ENCODE data around the gene RHOG. TPM values are rescaled to one million over a fixed set of nuclear protein-coding genes. Genes with fewer than 3 reads are reported as not detected.

The RHOG gene
- total RNA-seq, 6 experiments from 2014 or later, result 57.8 to 72.3 (median 66.4) TPM

- TF ChIP-seq, protein P1, sequence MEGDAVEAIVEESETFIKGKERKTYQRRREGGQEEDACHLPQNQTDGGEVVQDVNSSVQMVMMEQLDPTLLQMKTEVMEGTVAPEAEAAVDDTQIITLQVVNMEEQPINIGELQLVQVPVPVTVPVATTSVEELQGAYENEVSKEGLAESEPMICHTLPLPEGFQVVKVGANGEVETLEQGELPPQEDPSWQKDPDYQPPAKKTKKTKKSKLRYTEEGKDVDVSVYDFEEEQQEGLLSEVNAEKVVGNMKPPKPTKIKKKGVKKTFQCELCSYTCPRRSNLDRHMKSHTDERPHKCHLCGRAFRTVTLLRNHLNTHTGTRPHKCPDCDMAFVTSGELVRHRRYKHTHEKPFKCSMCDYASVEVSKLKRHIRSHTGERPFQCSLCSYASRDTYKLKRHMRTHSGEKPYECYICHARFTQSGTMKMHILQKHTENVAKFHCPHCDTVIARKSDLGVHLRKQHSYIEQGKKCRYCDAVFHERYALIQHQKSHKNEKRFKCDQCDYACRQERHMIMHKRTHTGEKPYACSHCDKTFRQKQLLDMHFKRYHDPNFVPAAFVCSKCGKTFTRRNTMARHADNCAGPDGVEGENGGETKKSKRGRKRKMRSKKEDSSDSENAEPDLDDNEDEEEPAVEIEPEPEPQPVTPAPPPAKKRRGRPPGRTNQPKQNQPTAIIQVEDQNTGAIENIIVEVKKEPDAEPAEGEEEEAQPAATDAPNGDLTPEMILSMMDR (IDR thresholded peaks at IDR 0.05), result no peak
- Mint-ChIP-seq H3K36me3 (ENCODE audit: low read depth) (no peaks in the 10 kb centered on the region), H3K4me1 (ENCODE audit: low read depth) (peaks cover 37% of the 10 kb centered on the region), H3K9me3 (no peaks in the 10 kb centered on the region), H3K27me3 (ENCODE audit: insufficient read depth) (no peaks in the 10 kb centered on the region), H3K27ac (peak overlapping the region; percentile 74), H3K4me3 (peak overlapping the region; percentile 49)
- peak; percentile 89 for DNase-seq
These were observed 36.8 kb downstream of the RHOG start for GRCh38 chr11:3803726-3804495.

- Mint-ChIP-seq H3K27ac (peak overlapping the region; percentile 94), H3K36me3 (ENCODE audit: low read depth) (no peaks in the 10 kb centered on the region), H3K9me3 (no peaks in the 10 kb centered on the region), H3K27me3 (ENCODE audit: insufficient read depth) (no peaks in the 10 kb centered on the region; the same call in 1 of the 2 replicates), H3K4me3 (peak overlapping the region; percentile 52), H3K4me1 (ENCODE audit: low read depth) (peaks cover 32% of the 10 kb centered on the region)
- peak; percentile 73 for DNase-seq
- TF ChIP-seq, protein P1 (IDR thresholded peaks at IDR 0.05), result no peak
These were observed 38.6 kb downstream of the RHOG start for GRCh38 chr11:3802011-3802790.

- peaks cover 51% of the 10 kb centered on the region for H3K4me1 Mint-ChIP-seq (ENCODE audit: low read depth)
These were observed 40.9 kb downstream of the RHOG start for GRCh38 chr11:3799873-3800272.

DNA sequence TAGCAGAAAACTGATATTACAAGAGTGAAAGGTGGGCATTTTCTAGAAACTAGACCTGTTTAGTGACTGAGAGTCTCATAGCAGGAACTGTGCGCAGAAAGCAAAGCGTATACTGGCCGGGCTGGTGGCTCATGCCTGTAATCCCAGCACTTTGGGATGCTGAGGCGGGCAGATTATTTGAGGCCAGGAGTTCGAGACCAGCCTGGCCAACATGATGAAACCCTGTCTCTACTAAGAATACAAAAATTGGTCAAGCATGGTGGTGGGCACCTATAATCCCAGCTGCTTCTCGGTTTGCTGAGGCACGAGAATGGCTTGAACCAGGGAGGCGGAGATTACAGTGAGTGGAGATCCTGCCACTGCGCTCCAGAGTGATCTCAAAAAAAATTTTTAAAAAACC lies 41.6 kb downstream of the RHOG start:
- Mint-ChIP-seq H3K4me3 (no peak overlapping the region), H3K9me3 (no peaks in the 10 kb centered on the region), H3K27ac (peak overlapping the region; percentile 95), H3K36me3 (ENCODE audit: low read depth) (peaks cover 16% of the 10 kb centered on the region), H3K27me3 (ENCODE audit: insufficient read depth) (no peaks in the 10 kb centered on the region; the same call in 1 of the 2 replicates), H3K4me1 (ENCODE audit: low read depth) (peaks cover 48% of the 10 kb centered on the region)
- no peak for DNase-seq
- TF ChIP-seq, protein P1 (IDR thresholded peaks at IDR 0.05), result no peak

More at GRCh38 chr11:3799873-3800272, 40.9 kb downstream of the RHOG start:
- H3K4me3 Mint-ChIP-seq, result no peak overlapping the region
- no peak for DNase-seq
- TF ChIP-seq, protein P1 (IDR thresholded peaks at IDR 0.05), result no peak
- H3K9me3 Mint-ChIP-seq, result no peaks in the 10 kb centered on the region
- H3K27ac Mint-ChIP-seq, result peak overlapping the region; percentile 26; the same call in 1 of the 2 replicates
- no peaks in the 10 kb centered on the region; the same call in 1 of the 2 replicates for H3K27me3 Mint-ChIP-seq (ENCODE audit: insufficient read depth)
- H3K36me3 Mint-ChIP-seq (ENCODE audit: low read depth), result peaks cover 13% of the 10 kb centered on the region

GRCh38 chr11:3797329-3798090 lies 43.2 kb downstream of the RHOG start, which contains the start of gene NUP98:
TSS of gene NUP98 (minus strand) at chr11:3797554. CDS start at chr11:3782117, 15,437 bp downstream.
- Mint-ChIP-seq H3K27me3 (ENCODE audit: insufficient read depth) (no peaks in the 10 kb centered on the region; the same call in 1 of the 2 replicates), H3K9me3 (no peaks in the 10 kb centered on the region), H3K36me3 (ENCODE audit: low read depth) (peaks cover 19% of the 10 kb centered on the region), H3K4me1 (ENCODE audit: low read depth) (peaks cover 41% of the 10 kb centered on the region), H3K27ac (peak within 1 kb of the TSS; percentile 95), H3K4me3 (peak within 1 kb of the TSS; percentile 93)
- TF ChIP-seq, protein P1 (IDR thresholded peaks at IDR 0.05), result no peak
- DNase-seq, result peak; percentile 100

All from HFFc6 (cell line).